Upper lobe of left lung (tissue), 6 donors: ENCODE data around the gene EML4. TPM values are rescaled to one million over a fixed set of nuclear protein-coding genes. Genes with fewer than 3 reads are reported as not detected.

Source experiments
- ATAC-seq, 2 donors: fragments of 200-7000 bp; cut with Tn5 transposase; one replicate each; pipeline ENCODE4 v1.9.1; 2022; ENCODE audit warnings: mild to moderate bottlenecking in 2 of 2, moderate library complexity in 2 of 2; ENCODE audit not compliant: low FRiP score in 2 of 2
- DNase-seq, 2 donors: peaks; one replicate each; pipeline ENCODE4 v3.0.0-alpha.2; 2019 to 2020
- H3K27ac ChIP-seq, 4 donors: fragments of 200-600 bp; sonication (generic); one replicate each; pipeline ENCODE4 v1.5.1; 2016 to 2019
- H3K27me3 ChIP-seq, 4 donors: fragments of 200-600 bp; sonication (generic); one replicate each; pipeline ENCODE4 v1.5.1; 2017 to 2019
- H3K36me3 ChIP-seq, 4 donors: fragments of 200-600 bp; sonication (generic); one replicate each; pipeline ENCODE4 v1.5.1; 2016 to 2019
- H3K4me1 ChIP-seq, 4 donors: fragments of 200-600 bp; sonication (generic); one replicate each; pipeline ENCODE4 v1.5.1; 2018 to 2019
- H3K4me3 ChIP-seq, 4 donors: fragments of 200-600 bp; sonication (generic); one replicate each; pipeline ENCODE4 v1.5.1; 2017 to 2019; ENCODE audit warnings: mild to moderate bottlenecking in 2 of 4, moderate library complexity in 1 of 4
- H3K9me3 ChIP-seq, 4 donors: fragments of 200-600 bp; sonication (generic); one replicate each; pipeline ENCODE4 v1.5.1; 2018 to 2019
- EP300 ChIP-seq, 4 donors: sonication (generic); formaldehyde crosslinking; IDR thresholded peaks; one replicate each; pipeline ENCODE4 v1.5.1; 2017; ENCODE audit warnings: antibody characterized with exemption in 4 of 4, control low read depth in 2 of 4
- POLR2A ChIP-seq, 4 donors: fragments of 450-650 bp; IDR thresholded peaks; one replicate each; pipeline ENCODE4 v1.5.1; 2016 to 2017; ENCODE audit warnings: antibody characterized with exemption in 4 of 4, mild to moderate bottlenecking in 2 of 4
- POLR2AphosphoS5 ChIP-seq, 2 donors: sonication (generic); formaldehyde crosslinking; IDR thresholded peaks; one replicate each; pipeline ENCODE4 v1.5.1; 2017; ENCODE audit warnings: antibody characterized with exemption in 2 of 2
- WGBS, 2 donors: methylation state at CpG; one replicate each; pipeline ENCODE4 v1.1.5; 2017 to 2018; 5-methylcytosine and 5-hydroxymethylcytosine counted together
- total RNA-seq, 6 donors: library from RNA; depleted of rRNA in 4 of 6; stranded (reverse); fragments of >200 nt in 4 of 6; gene quantifications; one replicate each; pipeline versions ENCODE4 v1.1.0 to v1.2.1, GENCODE V29; 2016 to 2021
- TF ChIP-seq, protein P1 (sequence below), 6 experiments: fragments of 450-650 bp in 4 of 6; fragments of 200-600 bp in 2 of 6; sonication (generic) in 2 of 6; IDR thresholded peaks; one replicate each; pipeline ENCODE4 v1.5.1; 2016 to 2019; ENCODE audit warnings: antibody characterized with exemption in 6 of 6
- donor health status: DM: no; HTN: no; CAD: no; lungs with moderate emphysema.
- donor health status: DM: no; HTN: yes; CAD: no; lungs with severe emphysema.

The EML4 gene
- total RNA-seq, 6 donors from 2014 or later = 42.7 to 96.9 (median 62.0) TPM

DNA sequence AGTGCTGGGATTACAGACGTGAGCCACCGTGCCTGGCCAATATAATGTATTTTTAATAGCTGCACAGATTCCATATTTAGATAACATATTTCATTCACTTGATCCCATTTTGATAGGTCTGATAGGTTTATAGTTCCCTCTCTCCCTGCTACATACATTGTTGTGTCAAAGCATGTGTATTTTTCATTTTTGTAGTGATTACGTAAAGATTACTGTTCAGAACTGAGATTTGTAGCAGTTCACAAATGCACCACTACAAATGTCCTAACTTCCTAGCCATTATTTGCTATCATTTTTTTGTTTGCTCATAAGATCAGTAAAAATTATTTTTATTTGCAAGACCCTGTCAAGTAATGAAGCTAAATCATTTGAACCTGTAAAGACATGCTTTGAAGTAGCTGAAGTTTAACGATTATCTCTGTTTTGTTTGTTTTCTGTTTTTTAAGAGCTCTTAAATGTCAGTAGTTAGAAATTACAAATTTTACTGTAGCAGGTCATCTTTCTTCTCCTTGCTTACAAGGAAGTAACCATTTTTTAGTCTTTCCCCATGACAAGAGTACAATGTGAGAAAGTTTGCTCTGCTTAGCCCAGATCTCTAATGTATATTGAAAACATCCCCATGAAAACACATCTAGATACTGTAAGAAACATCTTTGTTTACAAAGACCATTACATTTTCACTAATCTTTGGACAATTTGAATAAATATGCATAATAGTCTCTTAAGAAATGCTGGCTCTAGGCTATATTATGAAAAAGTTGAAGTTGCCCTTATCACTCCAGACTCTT lies 54.1 kb downstream of the EML4 start:
- DNase-seq (no peak), ATAC-seq (no peak)
- Histone ChIP-seq H3K27ac (no peak overlapping the region), H3K36me3 (peaks cover 0 to 4% (median 0%) of the 10 kb centered on the region in 4 donors), H3K9me3 (no peaks in the 10 kb centered on the region), H3K4me1 (peaks cover 11 to 28% (median 17%) of the 10 kb centered on the region in 4 donors), H3K4me3 (no peak overlapping the region), H3K27me3 (no peaks in the 10 kb centered on the region)
- TF ChIP-seq POLR2A (IDR thresholded peaks at IDR 0.05) = no peak
- 81 to 85% methylated on average over 4 of the region's 4 CpGs for WGBS, 2 donors

DNA sequence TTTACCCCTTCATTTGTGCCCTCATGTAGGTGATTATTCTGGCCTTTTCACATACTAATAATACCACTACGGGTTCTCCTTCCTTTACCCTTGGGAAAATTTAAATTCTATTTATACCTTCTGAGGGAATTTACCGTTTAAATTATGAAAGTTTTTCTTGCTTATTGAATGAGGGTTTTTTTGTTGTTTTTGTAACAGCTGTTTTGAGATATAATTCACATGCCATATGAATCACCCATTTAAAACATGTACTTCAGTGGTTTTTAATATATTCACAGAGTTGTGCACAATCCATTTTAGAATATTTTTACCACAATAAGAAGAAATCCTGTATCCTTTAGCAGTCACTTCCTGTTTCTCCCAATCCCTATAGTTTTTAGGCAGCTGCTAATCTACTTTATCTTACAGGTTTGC lies 54.7 kb downstream of the EML4 start:
- H3K4me3 ChIP-seq = no peak overlapping the region

DNA sequence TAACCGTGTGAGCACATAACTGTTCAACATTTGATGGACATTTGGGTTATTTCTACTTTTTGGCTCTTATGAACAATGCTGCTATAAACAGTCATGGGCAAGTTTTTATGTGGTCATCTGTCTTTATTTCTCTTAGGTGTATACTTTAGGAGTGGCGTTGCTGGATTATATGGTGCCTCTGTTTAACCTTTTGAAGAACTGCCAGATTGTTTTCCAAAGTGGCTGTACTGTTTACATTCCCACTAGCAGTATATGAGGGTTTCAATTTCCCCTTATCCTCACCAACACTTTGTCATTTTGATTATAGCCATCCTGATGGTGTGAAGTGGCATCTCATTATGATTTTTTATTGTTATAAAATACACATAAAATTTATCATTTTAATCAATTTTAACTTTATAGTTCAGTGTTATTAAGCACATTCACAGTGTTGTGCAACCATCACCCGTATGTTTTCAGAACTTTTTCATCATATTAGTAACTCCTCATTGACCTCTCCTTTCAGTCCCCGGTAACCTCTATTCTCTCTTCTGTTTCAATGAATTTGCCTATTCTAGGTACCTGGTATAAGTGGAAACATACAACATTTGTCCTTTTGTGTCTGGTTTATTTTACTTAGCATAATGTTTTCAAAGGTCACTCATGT lies 55.4 kb downstream of the EML4 start:
- no peak for ATAC-seq
- 53 to 57% methylated on average over 4 of the region's 4 CpGs for WGBS, 2 donors

More for the DNA sequence above, 54.7 kb downstream of the EML4 start:
- Histone ChIP-seq H3K9me3 (no peaks in the 10 kb centered on the region), H3K36me3 (peaks cover 0 to 4% (median 0%) of the 10 kb centered on the region in 4 donors), H3K27me3 (no peaks in the 10 kb centered on the region), H3K4me1 (peaks cover 11 to 28% (median 17%) of the 10 kb centered on the region in 4 donors), H3K27ac (no peak overlapping the region)
- WGBS, 2 donors = 45 to 52% methylated on average over 2 of the region's 2 CpGs
- DNase-seq (no peak), ATAC-seq (no peak)
- no peak for TF ChIP-seq POLR2A (IDR thresholded peaks at IDR 0.05)
- TF ChIP-seq EP300 (IDR thresholded peaks at IDR 0.05) = no peak
- no peak for TF ChIP-seq POLR2AphosphoS5 (IDR thresholded peaks at IDR 0.05)

DNA sequence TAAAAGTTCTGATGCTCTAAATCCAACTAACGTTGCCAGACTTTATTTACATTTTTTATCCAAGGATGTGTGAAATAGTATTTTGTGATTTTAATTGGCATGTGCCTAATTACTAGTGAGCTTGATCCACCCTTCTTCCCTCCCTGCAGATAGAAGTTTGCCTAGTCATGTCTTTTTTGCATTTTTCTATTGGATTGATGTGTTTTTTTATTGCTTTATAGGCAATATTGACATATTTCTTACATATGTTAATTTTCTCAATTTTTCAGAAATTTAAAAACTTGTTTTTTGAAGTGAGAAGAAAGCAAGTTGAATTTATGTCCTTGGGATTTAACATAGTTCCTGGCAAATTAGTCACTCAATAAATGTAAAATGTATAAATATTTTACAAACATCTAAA lies 56.4 kb downstream of the EML4 start:
- Histone ChIP-seq H3K27ac (no peak overlapping the region), H3K4me3 (no peak overlapping the region), H3K4me1 (peaks cover 11 to 24% (median 17%) of the 10 kb centered on the region in 4 donors), H3K27me3 (no peaks in the 10 kb centered on the region), H3K36me3 (peaks cover 0 to 4% (median 0%) of the 10 kb centered on the region in 4 donors), H3K9me3 (no peaks in the 10 kb centered on the region)
- DNase-seq = no peak
- TF ChIP-seq EP300 (IDR thresholded peaks at IDR 0.05) (no peak), POLR2A (IDR thresholded peaks at IDR 0.05) (no peak), POLR2AphosphoS5 (IDR thresholded peaks at IDR 0.05) (no peak)
- TF ChIP-seq, protein P1, sequence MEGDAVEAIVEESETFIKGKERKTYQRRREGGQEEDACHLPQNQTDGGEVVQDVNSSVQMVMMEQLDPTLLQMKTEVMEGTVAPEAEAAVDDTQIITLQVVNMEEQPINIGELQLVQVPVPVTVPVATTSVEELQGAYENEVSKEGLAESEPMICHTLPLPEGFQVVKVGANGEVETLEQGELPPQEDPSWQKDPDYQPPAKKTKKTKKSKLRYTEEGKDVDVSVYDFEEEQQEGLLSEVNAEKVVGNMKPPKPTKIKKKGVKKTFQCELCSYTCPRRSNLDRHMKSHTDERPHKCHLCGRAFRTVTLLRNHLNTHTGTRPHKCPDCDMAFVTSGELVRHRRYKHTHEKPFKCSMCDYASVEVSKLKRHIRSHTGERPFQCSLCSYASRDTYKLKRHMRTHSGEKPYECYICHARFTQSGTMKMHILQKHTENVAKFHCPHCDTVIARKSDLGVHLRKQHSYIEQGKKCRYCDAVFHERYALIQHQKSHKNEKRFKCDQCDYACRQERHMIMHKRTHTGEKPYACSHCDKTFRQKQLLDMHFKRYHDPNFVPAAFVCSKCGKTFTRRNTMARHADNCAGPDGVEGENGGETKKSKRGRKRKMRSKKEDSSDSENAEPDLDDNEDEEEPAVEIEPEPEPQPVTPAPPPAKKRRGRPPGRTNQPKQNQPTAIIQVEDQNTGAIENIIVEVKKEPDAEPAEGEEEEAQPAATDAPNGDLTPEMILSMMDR (IDR thresholded peaks at IDR 0.05) = no peak
- 78 to 91% methylated on average over 1 of the region's 1 CpG for WGBS, 2 donors
- no peak for ATAC-seq

More for the DNA sequence above, 55.4 kb downstream of the EML4 start:
- H3K9me3 ChIP-seq = no peaks in the 10 kb centered on the region
- DNase-seq = no peak
- TF ChIP-seq POLR2AphosphoS5 (IDR thresholded peaks at IDR 0.05) = no peak
- TF ChIP-seq, protein P1 (IDR thresholded peaks at IDR 0.05) = no peak
- no peak for TF ChIP-seq EP300 (IDR thresholded peaks at IDR 0.05)
- no peak for TF ChIP-seq POLR2A (IDR thresholded peaks at IDR 0.05)
- peaks cover 11 to 28% (median 17%) of the 10 kb centered on the region in 4 donors for H3K4me1 ChIP-seq
- H3K36me3 ChIP-seq = peaks cover 0 to 4% (median 0%) of the 10 kb centered on the region in 4 donors
- no peak overlapping the region for H3K4me3 ChIP-seq
- no peak overlapping the region for H3K27ac ChIP-seq
- no peaks in the 10 kb centered on the region for H3K27me3 ChIP-seq

DNA sequence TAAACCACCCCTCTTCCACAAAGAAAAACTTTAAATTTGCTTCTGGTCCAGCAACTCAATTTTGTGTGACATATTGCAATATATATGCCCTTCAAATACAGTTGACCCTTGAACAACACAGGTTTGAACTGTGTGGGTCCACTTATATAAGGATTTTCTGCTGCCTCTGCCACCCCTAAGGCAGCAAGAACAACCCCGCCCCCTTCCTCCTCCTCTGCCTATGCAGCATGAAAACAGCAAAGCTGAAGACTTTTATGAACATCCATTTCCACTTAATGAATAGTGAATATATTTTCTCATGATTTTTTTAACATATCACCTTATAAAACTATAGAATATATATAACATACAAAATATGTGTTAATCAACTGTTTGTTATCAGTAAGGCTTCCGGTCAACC lies 58.3 kb downstream of the EML4 start:
- WGBS, 2 donors = 95 to 100% methylated on average over 2 of the region's 2 CpGs
- TF ChIP-seq POLR2AphosphoS5 (IDR thresholded peaks at IDR 0.05) = no peak
- no peak for TF ChIP-seq POLR2A (IDR thresholded peaks at IDR 0.05)
- TF ChIP-seq, protein P1 (IDR thresholded peaks at IDR 0.05) = no peak
- TF ChIP-seq EP300 (IDR thresholded peaks at IDR 0.05) = no peak
- Histone ChIP-seq H3K9me3 (no peaks in the 10 kb centered on the region), H3K4me1 (peaks cover 11 to 22% (median 17%) of the 10 kb centered on the region in 4 donors), H3K27me3 (no peaks in the 10 kb centered on the region), H3K36me3 (no peaks in the 10 kb centered on the region), H3K4me3 (no peak overlapping the region), H3K27ac (no peak overlapping the region)
- DNase-seq (no peak), ATAC-seq (no peak)
